ENCODE results near the gene TMEM74B.

The TMEM74B gene

DNA sequence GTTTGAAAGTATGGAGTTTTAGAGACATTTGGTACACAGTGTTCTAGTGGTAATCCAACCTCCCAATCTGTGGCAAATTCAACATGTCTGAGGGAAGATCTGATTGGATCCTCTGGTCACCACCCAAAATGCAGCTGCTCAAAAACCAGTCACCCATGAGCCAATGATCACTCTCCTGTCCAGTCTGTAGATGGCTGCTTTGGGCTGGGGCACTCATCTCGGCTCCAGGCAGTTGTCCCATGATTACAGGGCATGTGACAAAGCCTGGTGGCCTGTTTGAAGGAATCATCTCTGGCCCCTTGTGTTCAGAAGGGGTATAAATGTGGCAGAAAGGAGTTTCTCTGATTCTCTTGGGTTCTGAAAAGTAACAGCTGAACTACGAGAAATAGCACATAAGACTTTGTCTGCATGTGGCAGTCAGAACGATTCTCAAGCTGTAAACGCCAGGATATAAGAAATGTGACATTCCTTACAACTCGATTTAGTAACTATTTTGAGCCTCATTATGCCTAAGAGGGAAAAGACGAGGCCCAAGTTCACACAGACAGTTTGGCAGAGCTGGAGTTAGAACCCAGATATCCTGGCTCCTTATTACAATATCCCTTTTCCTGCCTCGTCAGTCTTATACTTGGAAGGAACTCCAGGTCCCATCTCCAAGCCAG, 14.6 kb upstream of the TMEM74B start:
- Histone ChIP-seq H2AFZ (ENCODE audit: low read length) (peak overlapping the region; percentile 76), H3K9me3 (ENCODE audit: insufficient read depth, low read depth, low read length) (no peaks in the 10 kb centered on the region), H3K36me3 (ENCODE audit: insufficient read depth, low read length) (no peaks in the 10 kb centered on the region), H3F3A (ENCODE audit: low read depth) (no peaks in the 10 kb centered on the region), H3K4me2 (ENCODE audit: low read depth, low read length, poor library complexity, severe bottlenecking) (peak overlapping the region; percentile 41), H3K4me3 (ENCODE audit: low read length, poor library complexity, severe bottlenecking) (peak overlapping the region; percentile 24), H4K20me1 (ENCODE audit: insufficient read depth, low read length, poor library complexity, severe bottlenecking) (no peaks in the 10 kb centered on the region), H3K4me1 (ENCODE audit: insufficient read depth, low read length, poor library complexity, severe bottlenecking) (peaks cover 5% of the 10 kb centered on the region), H3K79me2 (ENCODE audit: insufficient read depth, low read length) (no peaks in the 10 kb centered on the region), H3K9ac (ENCODE audit: low read depth, low read length, poor library complexity, severe bottlenecking) (no peak overlapping the region), H3K27me3 (ENCODE audit: insufficient read depth, low read length, poor library complexity, severe bottlenecking) (no peaks in the 10 kb centered on the region), H3K9me2 (replicated peaks; ENCODE audit: low read depth, low read length) (no peaks in the 10 kb centered on the region)
- TF ChIP-seq EZH2phosphoT487 (IDR thresholded peaks at IDR 0.05; ENCODE audit: borderline replicate concordance) = no peak
- TF ChIP-seq CTCF (conservative IDR thresholded peaks at IDR 0.05; ENCODE audit: low read length) = no peak

GRCh38 chr20:1198751-1199150, 14.0 kb upstream of the TMEM74B start:
- Histone ChIP-seq H3F3A (ENCODE audit: low read depth) (no peaks in the 10 kb centered on the region), H3K4me2 (ENCODE audit: low read depth, low read length, poor library complexity, severe bottlenecking) (no peak overlapping the region), H4K20me1 (ENCODE audit: insufficient read depth, low read length, poor library complexity, severe bottlenecking) (no peaks in the 10 kb centered on the region), H3K79me2 (ENCODE audit: insufficient read depth, low read length) (no peaks in the 10 kb centered on the region), H3K27me3 (ENCODE audit: insufficient read depth, low read length, poor library complexity, severe bottlenecking) (no peaks in the 10 kb centered on the region), H3K9me2 (replicated peaks; ENCODE audit: low read depth, low read length) (no peaks in the 10 kb centered on the region), H3K9me3 (ENCODE audit: insufficient read depth, low read depth, low read length) (no peaks in the 10 kb centered on the region), H3K9ac (ENCODE audit: low read depth, low read length, poor library complexity, severe bottlenecking) (no peak overlapping the region), H3K4me1 (ENCODE audit: insufficient read depth, low read length, poor library complexity, severe bottlenecking) (peaks cover 5% of the 10 kb centered on the region), H3K4me3 (ENCODE audit: low read length, poor library complexity, severe bottlenecking) (no peak overlapping the region), H2AFZ (ENCODE audit: low read length) (no peak overlapping the region), H3K36me3 (ENCODE audit: insufficient read depth, low read length) (no peaks in the 10 kb centered on the region)
- TF ChIP-seq EZH2phosphoT487 (IDR thresholded peaks at IDR 0.05; ENCODE audit: borderline replicate concordance) = no peak
- TF ChIP-seq CTCF (conservative IDR thresholded peaks at IDR 0.05; ENCODE audit: low read length) = no peak

DNA sequence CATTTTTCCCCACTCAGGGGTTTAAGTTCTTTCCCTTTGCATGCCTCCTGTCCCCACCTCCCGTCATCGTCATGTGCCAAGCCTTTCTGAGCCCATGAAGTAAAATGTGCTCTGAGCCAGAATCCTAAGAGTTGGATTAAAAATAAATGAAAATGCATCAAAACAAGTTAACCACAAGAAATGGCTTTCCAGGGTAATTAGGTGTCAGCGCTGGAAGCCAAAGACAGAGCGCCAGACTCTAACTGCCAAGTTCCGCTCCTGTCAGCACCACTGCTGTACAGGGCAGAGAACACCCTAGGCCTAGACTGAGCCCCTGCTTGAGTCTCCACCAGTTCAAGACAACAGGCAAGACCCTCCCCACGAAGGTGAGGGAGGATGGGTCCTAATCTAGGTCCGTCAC, 13.0 kb upstream of the TMEM74B start:
- H3K4me2 ChIP-seq (ENCODE audit: low read depth, low read length, poor library complexity, severe bottlenecking) = no peak overlapping the region
- H3K9ac ChIP-seq (ENCODE audit: low read depth, low read length, poor library complexity, severe bottlenecking) = no peak overlapping the region
- TF ChIP-seq CTCF (conservative IDR thresholded peaks at IDR 0.05; ENCODE audit: low read length) (no peak), EZH2phosphoT487 (IDR thresholded peaks at IDR 0.05; ENCODE audit: borderline replicate concordance) (no peak)
- no peaks in the 10 kb centered on the region for H4K20me1 ChIP-seq (ENCODE audit: insufficient read depth, low read length, poor library complexity, severe bottlenecking)
- no peaks in the 10 kb centered on the region for H3K36me3 ChIP-seq (ENCODE audit: insufficient read depth, low read length)
- no peak overlapping the region for H3K4me3 ChIP-seq (ENCODE audit: low read length, poor library complexity, severe bottlenecking)
- H3K9me3 ChIP-seq (ENCODE audit: insufficient read depth, low read depth, low read length) = no peaks in the 10 kb centered on the region
- no peaks in the 10 kb centered on the region for H3K9me2 ChIP-seq (replicated peaks; ENCODE audit: low read depth, low read length)
- no peaks in the 10 kb centered on the region for H3K27me3 ChIP-seq (ENCODE audit: insufficient read depth, low read length, poor library complexity, severe bottlenecking)
- no peaks in the 10 kb centered on the region for H3K79me2 ChIP-seq (ENCODE audit: insufficient read depth, low read length)
- no peaks in the 10 kb centered on the region for H3F3A ChIP-seq (ENCODE audit: low read depth)
- H3K4me1 ChIP-seq (ENCODE audit: insufficient read depth, low read length, poor library complexity, severe bottlenecking) = peaks cover 5% of the 10 kb centered on the region
- no peak overlapping the region for H2AFZ ChIP-seq (ENCODE audit: low read length)

Data from Loucy (cell line).